Mesenchymal stem cell (in vitro differentiated cells and primary cell): ENCODE data around the gene HIRA. TPM values are rescaled to one million over a fixed set of nuclear protein-coding genes. Genes with fewer than 3 reads are reported as not detected.
A peak's percentile ranks its signal among the peaks of the same experiment; 100 is the strongest.

Experiments used
- DNase-seq: peaks from one replicate; pipeline ENCODE4 v3.0.0-alpha.2; 2013
- H2AFZ ChIP-seq: one replicate; pipeline ENCODE4 v1.6.1; 2013; ENCODE audit warnings: low read depth, mild to moderate bottlenecking, control low read depth, inconsistent platforms, low read length, moderate library complexity
- H2AK5ac ChIP-seq: 2 replicates; pipeline ENCODE4 v1.6.1; 2013; ENCODE audit warnings: low read length, moderate library complexity, mild to moderate bottlenecking, inconsistent platforms; ENCODE audit not compliant: severe bottlenecking
- H2BK120ac ChIP-seq: one replicate; pipeline ENCODE4 v1.6.1; 2013; ENCODE audit warnings: low read depth, mild to moderate bottlenecking, inconsistent platforms, low read length, moderate library complexity
- H2BK12ac ChIP-seq, 2 experiments: one replicate each; pipeline ENCODE4 v1.6.1; 2013; ENCODE audit warnings: inconsistent platforms in 2 of 2, low read length in 2 of 2, mild to moderate bottlenecking in 2 of 2, moderate library complexity in 2 of 2, control low read depth in 1 of 2
- H2BK15ac ChIP-seq: one replicate; pipeline ENCODE4 v1.6.1; 2013; ENCODE audit warnings: mild to moderate bottlenecking, low read depth, inconsistent platforms; ENCODE audit not compliant: poor library complexity, severe bottlenecking
- H2BK5ac ChIP-seq: 2 replicates; pipeline ENCODE4 v1.6.1; 2013; ENCODE audit warnings: low read depth, mild to moderate bottlenecking, low read length, control low read depth, inconsistent platforms; ENCODE audit not compliant: poor library complexity, severe bottlenecking
- H3K14ac ChIP-seq, 2 experiments: one replicate each; pipeline ENCODE4 v1.6.1; 2013; ENCODE audit warnings: inconsistent platforms in 2 of 2, low read length in 2 of 2, control low read depth in 1 of 2, mild to moderate bottlenecking in 1 of 2, moderate library complexity in 1 of 2
- H3K18ac ChIP-seq, 2 experiments: one replicate each; pipeline ENCODE4 v1.6.1; 2013; ENCODE audit warnings: inconsistent platforms in 2 of 2, low read length in 2 of 2, control low read depth in 1 of 2, low read depth in 1 of 2, mild to moderate bottlenecking in 1 of 2
- H3K23ac ChIP-seq, 2 experiments: one replicate each; pipeline ENCODE4 v1.6.1; 2013; ENCODE audit warnings: inconsistent platforms in 2 of 2, low read length in 2 of 2, mild to moderate bottlenecking in 2 of 2, moderate library complexity in 2 of 2, control low read depth in 1 of 2
- H3K27ac ChIP-seq: 2 replicates; pipeline ENCODE4 v1.5.1; 2013; ENCODE audit warnings: mild to moderate bottlenecking, moderate library complexity, low read length, control low read depth, inconsistent platforms; ENCODE audit not compliant: poor library complexity, severe bottlenecking
- H3K27me3 ChIP-seq, 2 experiments: 2 replicates each; pipeline versions ENCODE4 v1.6.1 to v1.7.0; 2013; ENCODE audit warnings: low read length in 2 of 2, mild to moderate bottlenecking in 2 of 2, moderate library complexity in 2 of 2, control low read depth in 1 of 2, inconsistent platforms in 1 of 2; ENCODE audit not compliant: control insufficient read depth in 1 of 2, insufficient read depth in 1 of 2
- H3K36me3 ChIP-seq, 2 experiments: 2 replicates each; pipeline versions ENCODE4 v1.6.1 to v1.7.0; 2013; ENCODE audit warnings: low read length in 2 of 2, control low read depth in 1 of 2, inconsistent platforms in 1 of 2, low read depth in 1 of 2, mild to moderate bottlenecking in 1 of 2; ENCODE audit not compliant: insufficient read depth in 2 of 2, control insufficient read depth in 1 of 2
- H3K4ac ChIP-seq, 2 experiments: one replicate each; pipeline ENCODE4 v1.6.1; 2013; ENCODE audit warnings: inconsistent platforms in 2 of 2, low read length in 2 of 2, mild to moderate bottlenecking in 2 of 2, moderate library complexity in 2 of 2, control low read depth in 1 of 2, low read depth in 1 of 2
- H3K4me1 ChIP-seq: 2 replicates; pipeline ENCODE4 v1.6.1; 2013; ENCODE audit warnings: low read depth, low read length, control low read depth; ENCODE audit not compliant: control insufficient read depth, insufficient read depth
- H3K4me2 ChIP-seq: 2 replicates; pipeline ENCODE4 v1.6.1; 2013; ENCODE audit warnings: low read length, mild to moderate bottlenecking, inconsistent platforms; ENCODE audit not compliant: poor library complexity, severe bottlenecking
- H3K4me3 ChIP-seq, 2 experiments: 2 replicates each; pipeline versions ENCODE4 v1.5.1 to v1.7.0; 2013; ENCODE audit warnings: low read length in 2 of 2, mild to moderate bottlenecking in 2 of 2, control low read depth in 1 of 2, low read depth in 1 of 2; ENCODE audit not compliant: insufficient read depth in 1 of 2
- H3K79me1 ChIP-seq: replicated peaks from 2 replicates; pipeline ENCODE4 v1.6.1; 2013; ENCODE audit warnings: mild to moderate bottlenecking, control low read depth, low read length, inconsistent platforms; ENCODE audit not compliant: poor library complexity, severe bottlenecking
- H3K9ac ChIP-seq: 2 replicates; pipeline ENCODE4 v1.7.0; 2013; ENCODE audit warnings: mild to moderate bottlenecking, low read length, moderate library complexity
- H3K9me3 ChIP-seq: 2 replicates; pipeline ENCODE4 v1.7.0; 2013; ENCODE audit warnings: mild to moderate bottlenecking, low read length; ENCODE audit not compliant: control insufficient read depth
- H4K8ac ChIP-seq: one replicate; pipeline ENCODE4 v1.6.1; 2013; ENCODE audit warnings: inconsistent platforms, mild to moderate bottlenecking, low read length, moderate library complexity
- H4K91ac ChIP-seq: one replicate; pipeline ENCODE4 v1.6.1; 2013; ENCODE audit warnings: mild to moderate bottlenecking, low read length, inconsistent platforms
- WGBS: methylation state at CpG from one replicate; pipeline ENCODE4 v1.1.7; 2013; ENCODE audit warnings: mixed read lengths; 5-methylcytosine and 5-hydroxymethylcytosine counted together
- polyA plus RNA-seq, 2 experiments: library from polyadenylated mRNA; stranded (reverse); fragments of 200-250 nt; gene quantifications; one replicate each; pipeline ENCODE4 v1.2.3, GENCODE V29; 2013

HIRA gene
- polyA plus RNA-seq (2013, experiment 1 of 2) = 13.4 TPM
- polyA plus RNA-seq (2013, experiment 2 of 2) = 13.6 TPM

DNA sequence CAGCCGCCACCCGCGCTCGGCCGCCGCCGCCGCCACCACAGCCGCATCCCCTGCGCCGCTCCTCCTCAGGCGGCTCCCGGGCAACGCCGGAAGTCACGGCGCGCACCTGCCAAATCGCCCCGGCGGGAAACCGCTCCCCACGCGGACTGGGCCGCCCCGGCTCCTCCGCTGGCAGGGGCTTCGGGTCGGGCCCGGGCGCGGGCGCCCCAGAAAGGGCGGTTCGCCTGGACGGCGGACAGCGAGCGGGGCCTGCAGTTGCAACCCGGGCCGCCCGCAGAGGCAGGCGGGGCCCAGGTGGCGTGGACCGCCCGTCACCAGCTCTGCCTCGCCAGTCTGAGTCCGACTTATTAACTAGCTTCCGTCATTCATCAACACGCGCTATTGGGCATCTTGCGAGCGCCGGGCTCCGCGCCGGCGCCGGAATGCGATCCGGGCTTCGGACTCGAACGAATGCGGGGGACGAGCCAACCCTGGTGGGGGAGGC lies at the start of gene HIRA:
HIRA (minus strand) TSS at position 85 of the 484 bp plus-strand sequence. CDS start 257 bp downstream, outside the sequence.
- Histone ChIP-seq H2BK120ac (peak within 1 kb of the TSS; percentile 77), H3K4ac (peak within 1 kb of the TSS; percentile 96 to 99), H3K9me3 (no peaks in the 10 kb centered on the region), H3K23ac (peak within 1 kb of the TSS; percentile 64 to 81), H3K27ac (peak within 1 kb of the TSS; percentile 93), H3K18ac (peak within 1 kb of the TSS; percentile 99), H3K14ac (peak within 1 kb of the TSS; percentile 58 to 99), H2BK5ac (peak within 1 kb of the TSS; percentile 69), H2BK15ac (peak within 1 kb of the TSS; percentile 91), H2AK5ac (peak within 1 kb of the TSS; percentile 41), H4K8ac (peak within 1 kb of the TSS; percentile 94), H2BK12ac (peak within 1 kb of the TSS in 1 of 2 experiments; percentile 45), H3K79me1 (peaks cover 12% of the 10 kb centered on the region), H3K4me2 (peak within 1 kb of the TSS; percentile 90), H4K91ac (peak within 1 kb of the TSS; percentile 97), H3K36me3 (peaks cover 16 to 26% of the 10 kb centered on the region in 2 experiments), H3K27me3 (no peaks in the 10 kb centered on the region), H3K4me1 (peaks cover 8% of the 10 kb centered on the region), H3K4me3 (peak within 1 kb of the TSS; percentile 90 to 98), H2AFZ (peak within 1 kb of the TSS; percentile 96), H3K9ac (peak within 1 kb of the TSS; percentile 98)
- DNase-seq = peak; percentile 85
- under 1% methylated on average over 58 of the region's 66 CpGs for WGBS

GRCh38 chr22:19480789-19481188 lies 49.3 kb upstream of the HIRA start:
- peaks cover 4% of the 10 kb centered on the region for H3K4me1 ChIP-seq
- H3K4me2 ChIP-seq = no peak overlapping the region
- no peak overlapping the region for H3K18ac ChIP-seq
- no peak overlapping the region for H2BK15ac ChIP-seq
- WGBS = 85% methylated on average over 9 of the region's 10 CpGs
- H3K36me3 ChIP-seq = peaks cover 2 to 3% of the 10 kb centered on the region in 2 experiments
- H2AK5ac ChIP-seq = no peak overlapping the region
- H3K9ac ChIP-seq = no peak overlapping the region
- no peak overlapping the region for H2BK12ac ChIP-seq
- no peak overlapping the region for H2BK120ac ChIP-seq
- no peak overlapping the region for H4K8ac ChIP-seq
- DNase-seq = no peak
- H2BK5ac ChIP-seq = no peak overlapping the region
- H3K27ac ChIP-seq = no peak overlapping the region
- no peak overlapping the region for H3K23ac ChIP-seq
- no peaks in the 10 kb centered on the region for H3K9me3 ChIP-seq
- H3K14ac ChIP-seq = no peak overlapping the region
- no peaks in the 10 kb centered on the region for H3K27me3 ChIP-seq
- no peak overlapping the region for H4K91ac ChIP-seq
- peaks cover 3% of the 10 kb centered on the region for H3K79me1 ChIP-seq
- H3K4me3 ChIP-seq = peak overlapping the region in 1 of 2 experiments; percentile 98
- no peak overlapping the region for H2AFZ ChIP-seq
- H3K4ac ChIP-seq = no peak overlapping the region

- H2BK5ac ChIP-seq = no peak overlapping the region
- H2AK5ac ChIP-seq = no peak overlapping the region
- 1% methylated on average over 15 of the region's 15 CpGs for WGBS
Observed at GRCh38 chr22:19480173-19480568, 48.6 kb upstream of the HIRA start.

DNA sequence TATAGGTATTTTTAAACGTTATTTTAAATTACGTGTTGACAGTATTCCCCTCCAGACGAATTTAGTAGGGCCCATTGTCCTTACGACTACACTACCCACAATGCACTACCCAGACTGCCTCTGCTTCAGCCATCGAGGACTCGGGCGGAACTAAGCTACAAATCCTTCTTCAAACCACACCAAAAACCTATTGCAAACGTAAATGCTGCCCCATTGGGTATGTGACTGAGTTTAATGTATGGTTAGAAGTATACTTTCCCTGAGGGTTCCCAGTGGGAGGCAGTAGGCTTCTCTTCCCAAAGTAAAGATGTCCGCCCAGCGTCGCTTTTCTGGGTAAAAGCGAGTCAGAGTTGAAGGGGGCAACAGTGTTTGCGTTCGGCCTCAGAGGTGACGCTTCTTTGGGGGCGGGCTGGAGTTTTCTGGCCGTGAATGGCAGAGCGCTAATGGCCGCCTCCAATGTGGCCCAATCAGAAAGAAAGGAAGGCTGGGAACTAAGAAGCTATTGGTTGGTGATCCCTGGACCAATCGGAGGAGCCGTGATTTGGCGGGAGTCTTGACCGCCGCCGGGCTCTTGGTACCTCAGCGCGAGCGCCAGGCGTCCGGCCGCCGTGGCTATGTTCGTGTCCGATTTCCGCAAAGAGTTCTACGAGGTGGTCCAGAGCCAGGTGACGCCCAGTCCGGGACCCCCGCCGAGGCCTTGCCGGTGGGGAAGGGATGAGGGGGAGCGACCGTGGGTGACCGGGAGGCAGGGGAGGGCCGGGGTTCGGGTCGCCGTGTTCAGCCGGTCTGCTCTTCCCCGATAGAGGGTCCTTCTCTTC lies 48.0 kb upstream of the HIRA start, which contains the start of gene CDC45:
CDC45 (plus strand) TSS at position 566 of the 818 bp plus-strand sequence; CDS start at position 615, 49 bp downstream.
- peaks cover 6% of the 10 kb centered on the region for H3K79me1 ChIP-seq
- peak within 1 kb of the TSS; percentile 89 for H2AFZ ChIP-seq
- DNase-seq = peak; percentile 99
- no peaks in the 10 kb centered on the region for H3K27me3 ChIP-seq
- H3K14ac ChIP-seq = peak within 1 kb of the TSS in 1 of 2 experiments; percentile 66
- H2BK15ac ChIP-seq = peak within 1 kb of the TSS; percentile 78
- peak within 1 kb of the TSS; percentile 98 for H4K8ac ChIP-seq
- peak within 1 kb of the TSS; percentile 93 for H4K91ac ChIP-seq
- 1% methylated on average over 47 of the region's 50 CpGs for WGBS
- H2BK120ac ChIP-seq = peak within 1 kb of the TSS; percentile 86
- no peak within 1 kb of the TSS for H2BK12ac ChIP-seq
- peak within 1 kb of the TSS; percentile 97 for H3K9ac ChIP-seq
- peak within 1 kb of the TSS; percentile 89 for H3K4me2 ChIP-seq
- H2BK5ac ChIP-seq = peak within 1 kb of the TSS; percentile 99
- H3K4me3 ChIP-seq = peak within 1 kb of the TSS; percentile 76 to 98
- no peak within 1 kb of the TSS for H2AK5ac ChIP-seq
- peak within 1 kb of the TSS; percentile 5 to 44 for H3K4ac ChIP-seq
- no peaks in the 10 kb centered on the region for H3K9me3 ChIP-seq
- H3K36me3 ChIP-seq = peaks cover 6 to 14% of the 10 kb centered on the region in 2 experiments
- no peak within 1 kb of the TSS for H3K23ac ChIP-seq
- H3K27ac ChIP-seq = peak within 1 kb of the TSS; percentile 96
- H3K4me1 ChIP-seq = peaks cover 4% of the 10 kb centered on the region
- H3K18ac ChIP-seq = peak within 1 kb of the TSS; percentile 48 to 99

More at GRCh38 chr22:19480173-19480568, 48.6 kb upstream of the HIRA start:
- peak overlapping the region; percentile 97 for H3K9ac ChIP-seq
- peaks cover 3 to 8% of the 10 kb centered on the region in 2 experiments for H3K36me3 ChIP-seq
- peak overlapping the region; percentile 67 to 98 for H3K4me3 ChIP-seq
- DNase-seq = no peak
- H2BK15ac ChIP-seq = no peak overlapping the region
- H3K14ac ChIP-seq = peak overlapping the region in 1 of 2 experiments; percentile 66
- H3K9me3 ChIP-seq = no peaks in the 10 kb centered on the region
- no peak overlapping the region for H3K4ac ChIP-seq
- no peak overlapping the region for H3K27ac ChIP-seq
- peak overlapping the region; percentile 89 for H3K4me2 ChIP-seq
- peak overlapping the region in 1 of 2 experiments; percentile 48 for H3K18ac ChIP-seq
- H4K91ac ChIP-seq = no peak overlapping the region
- no peak overlapping the region for H2BK12ac ChIP-seq
- H3K23ac ChIP-seq = no peak overlapping the region
- H3K27me3 ChIP-seq = no peaks in the 10 kb centered on the region
- no peak overlapping the region for H4K8ac ChIP-seq
- H3K79me1 ChIP-seq = peaks cover 3% of the 10 kb centered on the region
- H2BK120ac ChIP-seq = no peak overlapping the region
- peaks cover 4% of the 10 kb centered on the region for H3K4me1 ChIP-seq
- H2AFZ ChIP-seq = peak overlapping the region; percentile 89
